NT2/D1 (cell line): ENCODE results near the gene PAQR7.

Experiments
- SUZ12 ChIP-seq: IDR thresholded peaks from 2 replicates; pipeline ENCODE4 v1.6.1; 2011; ENCODE audit not compliant: insufficient read length, insufficient read depth; ENCODE audit errors: extremely low read depth
- YY1 ChIP-seq: IDR thresholded peaks from 2 replicates; pipeline ENCODE4 v1.6.1; 2011; ENCODE audit not compliant: insufficient read length, insufficient read depth
- ZNF274 ChIP-seq: IDR thresholded peaks from 2 replicates; pipeline ENCODE4 v1.6.1; 2011; ENCODE audit warnings: mild to moderate bottlenecking, low read depth, low read length

DNA sequence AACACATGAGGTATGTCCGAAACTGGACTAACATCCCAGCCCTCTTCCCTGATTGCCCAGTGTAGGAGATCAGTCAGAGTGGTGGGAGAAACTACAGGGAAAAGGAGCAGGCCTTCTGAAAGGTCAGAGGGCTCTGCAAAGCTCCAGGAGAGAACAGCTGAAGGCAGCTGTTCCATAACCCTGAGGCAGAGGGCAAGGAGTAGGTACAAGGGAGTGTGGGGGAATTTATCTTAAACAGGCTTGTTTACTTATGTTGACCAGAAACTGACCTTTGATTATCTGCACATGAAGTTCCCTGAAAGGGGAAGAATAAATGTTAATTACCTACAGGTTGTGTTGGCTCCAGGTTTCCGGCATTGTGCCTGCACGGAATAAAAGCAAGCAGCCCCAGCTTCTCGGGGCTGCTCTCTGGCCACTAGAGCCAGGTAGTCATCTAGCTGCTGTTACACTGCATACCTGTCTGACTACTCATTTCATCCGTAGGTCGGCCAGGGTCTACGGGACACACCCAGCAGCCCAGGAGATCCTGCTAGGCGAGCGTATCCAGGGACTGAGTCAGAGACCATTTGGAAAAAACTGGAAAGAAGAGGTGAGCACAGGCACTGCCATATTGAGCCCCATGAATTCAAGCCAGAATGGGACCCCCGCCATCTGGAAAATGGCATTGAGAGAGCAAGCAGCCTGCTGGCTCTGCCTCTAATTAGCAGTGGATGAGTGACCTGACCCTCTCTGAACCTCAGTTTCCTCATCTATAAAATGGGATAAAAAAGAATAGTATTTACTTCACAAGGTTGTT, 14.9 kb upstream of the PAQR7 start:
- TF ChIP-seq SUZ12 (no peak), ZNF274 (no peak), YY1 (no peak)
